AG04450 (cell line): ENCODE results near the gene GALNT9. TPM values are rescaled to one million over a fixed set of nuclear protein-coding genes. Genes with fewer than 3 reads are reported as not detected.

Experiments used
- CTCF ChIA-PET: fragments of 300-600, 350-600 bp; formaldehyde crosslinking; extraction: SDS; loops from one replicate; lab custom pipeline; 2022; ENCODE audit warnings: antibody characterized with exemption, inconsistent platforms; lab: Charles Lee
- POLR2A ChIA-PET: fragments of 350-600 bp; formaldehyde crosslinking; extraction: SDS; loops from one replicate; lab custom pipeline; 2021; ENCODE audit warnings: antibody characterized with exemption, inconsistent platforms; lab: Yijun Ruan, JAX
- DNase-seq: peaks from one replicate; pipeline ENCODE4 v3.0.0-alpha.2; 2011; ENCODE audit warnings: low read depth, low spot score
- H3K27ac ChIP-seq: one replicate; pipeline ENCODE4 v1.5.1; 2012; ENCODE audit warnings: low read depth, low read length, control low read depth
- H3K27me3 ChIP-seq: one replicate; pipeline ENCODE4 v1.6.0; 2012; ENCODE audit warnings: low read length; ENCODE audit not compliant: control insufficient read depth, insufficient read depth
- H3K4me3 ChIP-seq: 2 replicates; pipeline ENCODE4 v1.5.1; 2011; ENCODE audit warnings: mild to moderate bottlenecking, low read depth, low read length, control low read depth
- H3K9me3 ChIP-seq: 2 replicates; pipeline ENCODE4 v1.5.1; 2012; ENCODE audit warnings: low read length; ENCODE audit not compliant: control insufficient read depth, insufficient read depth
- polyA plus RNA-seq: library from polyadenylated mRNA; depleted of rRNA; stranded (reverse); fragments of >200 nt; gene quantifications from 2 replicates; pipeline ENCODE4 v1.2.3, GENCODE V29; 2011
- TF ChIP-seq, protein P1 (sequence below): IDR thresholded peaks from 2 replicates; pipeline ENCODE4 v1.5.1; 2011; ENCODE audit warnings: low read depth, low read length, control low read depth, inconsistent platforms

Gene GALNT9
- polyA plus RNA-seq, 1 experiment, result not detected

- no peak overlapping the region for H3K27ac ChIP-seq
- ChIA-PET POLR2A (no interaction called here), CTCF (no interaction called here)
- peaks cover 58% of the 10 kb centered on the region for H3K9me3 ChIP-seq
- no peaks in the 10 kb centered on the region for H3K27me3 ChIP-seq
- no peak overlapping the region for H3K4me3 ChIP-seq
- DNase-seq, result no peak
- TF ChIP-seq, protein P1, sequence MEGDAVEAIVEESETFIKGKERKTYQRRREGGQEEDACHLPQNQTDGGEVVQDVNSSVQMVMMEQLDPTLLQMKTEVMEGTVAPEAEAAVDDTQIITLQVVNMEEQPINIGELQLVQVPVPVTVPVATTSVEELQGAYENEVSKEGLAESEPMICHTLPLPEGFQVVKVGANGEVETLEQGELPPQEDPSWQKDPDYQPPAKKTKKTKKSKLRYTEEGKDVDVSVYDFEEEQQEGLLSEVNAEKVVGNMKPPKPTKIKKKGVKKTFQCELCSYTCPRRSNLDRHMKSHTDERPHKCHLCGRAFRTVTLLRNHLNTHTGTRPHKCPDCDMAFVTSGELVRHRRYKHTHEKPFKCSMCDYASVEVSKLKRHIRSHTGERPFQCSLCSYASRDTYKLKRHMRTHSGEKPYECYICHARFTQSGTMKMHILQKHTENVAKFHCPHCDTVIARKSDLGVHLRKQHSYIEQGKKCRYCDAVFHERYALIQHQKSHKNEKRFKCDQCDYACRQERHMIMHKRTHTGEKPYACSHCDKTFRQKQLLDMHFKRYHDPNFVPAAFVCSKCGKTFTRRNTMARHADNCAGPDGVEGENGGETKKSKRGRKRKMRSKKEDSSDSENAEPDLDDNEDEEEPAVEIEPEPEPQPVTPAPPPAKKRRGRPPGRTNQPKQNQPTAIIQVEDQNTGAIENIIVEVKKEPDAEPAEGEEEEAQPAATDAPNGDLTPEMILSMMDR, result no peak
These were observed 16.3 kb upstream of the GALNT9 start for GRCh38 chr12:132345561-132346200.

DNA sequence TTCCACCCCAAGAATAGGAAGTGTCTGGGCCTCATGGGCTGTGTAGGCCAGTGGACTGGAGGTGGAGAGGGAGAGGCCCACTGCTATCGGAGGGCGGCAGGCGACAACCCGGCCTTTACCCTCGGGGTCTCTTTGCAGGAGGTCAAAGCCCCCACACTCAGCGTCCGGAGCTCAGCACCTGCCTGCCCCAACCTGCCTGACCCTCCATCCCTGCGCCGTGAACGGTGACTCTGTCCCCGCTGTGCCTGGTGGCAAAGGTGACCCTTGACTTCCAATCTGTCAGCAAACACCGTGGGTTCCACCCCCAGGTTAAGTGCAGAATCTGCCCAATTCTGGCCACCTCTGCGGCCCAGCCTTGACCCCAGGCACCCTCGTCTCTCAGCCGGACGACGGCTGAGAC lies 15.7 kb upstream of the GALNT9 start:
- Histone ChIP-seq H3K9me3 (peaks cover 64% of the 10 kb centered on the region), H3K4me3 (no peak overlapping the region), H3K27me3 (no peaks in the 10 kb centered on the region), H3K27ac (no peak overlapping the region)
- TF ChIP-seq, protein P1, result no peak
- CTCF ChIA-PET, result no interaction called here
- no peak for DNase-seq
- POLR2A ChIA-PET, result no interaction called here

- ChIA-PET POLR2A (no interaction called here), CTCF (no interaction called here)
- TF ChIP-seq, protein P1, result no peak
- Histone ChIP-seq H3K27ac (no peak overlapping the region), H3K4me3 (no peak overlapping the region), H3K9me3 (peaks cover 69% of the 10 kb centered on the region), H3K27me3 (no peaks in the 10 kb centered on the region)
- DNase-seq, result no peak
These were observed 15.2 kb upstream of the GALNT9 start for GRCh38 chr12:132344601-132345000.

- DNase-seq, result no peak
- TF ChIP-seq, protein P1, result no peak
- Histone ChIP-seq H3K4me3 (no peak overlapping the region), H3K9me3 (peaks cover 73% of the 10 kb centered on the region), H3K27ac (no peak overlapping the region), H3K27me3 (no peaks in the 10 kb centered on the region)
- CTCF ChIA-PET, result no interaction called here
- POLR2A ChIA-PET, result no interaction called here
These were observed 14.8 kb upstream of the GALNT9 start for GRCh38 chr12:132344181-132344580.

DNA sequence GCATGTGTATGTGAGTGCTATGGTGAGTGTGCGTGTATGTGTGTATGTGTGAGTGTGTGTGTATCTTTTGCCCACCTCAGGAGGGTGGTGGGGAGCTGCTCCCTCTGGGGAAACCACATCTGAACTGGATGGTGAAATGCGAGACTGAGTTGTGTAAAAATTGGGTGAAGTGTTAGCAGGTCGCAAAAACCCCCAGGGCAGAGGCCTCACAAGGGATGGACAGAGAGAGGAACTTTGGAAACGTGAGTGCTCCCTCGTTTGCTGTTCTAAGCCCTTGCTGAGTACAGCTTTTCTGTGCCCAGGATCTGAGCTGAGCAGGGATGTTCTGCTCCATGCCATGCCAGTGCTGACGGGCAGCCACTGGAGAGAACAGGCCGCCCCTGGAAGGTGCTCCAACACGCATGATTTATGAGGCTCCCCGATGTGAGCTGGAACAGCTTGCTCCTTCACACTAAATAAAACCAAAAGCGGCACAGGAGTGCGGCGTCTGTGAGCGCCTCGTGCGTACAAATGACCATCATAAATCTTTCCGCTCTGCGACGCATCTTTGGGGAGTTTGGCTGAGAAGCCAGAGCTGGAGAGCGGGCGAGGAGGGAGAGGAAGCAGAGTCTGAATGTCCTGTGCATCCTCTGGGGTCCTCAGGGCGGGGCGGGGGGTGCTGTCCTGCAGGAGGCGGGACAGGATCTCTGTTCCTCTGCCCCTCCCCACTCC lies 14.1 kb upstream of the GALNT9 start:
- H3K4me3 ChIP-seq, result no peak overlapping the region
- peaks cover 75% of the 10 kb centered on the region for H3K9me3 ChIP-seq
- ChIA-PET CTCF (no interaction called here), POLR2A (no interaction called here)
- TF ChIP-seq, protein P1, result no peak
- no peak overlapping the region for H3K27ac ChIP-seq
- no peak for DNase-seq
- no peaks in the 10 kb centered on the region for H3K27me3 ChIP-seq
